Transverse colon (tissue), 4 donors: ENCODE results near the gene DNASE1L2. TPM values are rescaled to one million over a fixed set of nuclear protein-coding genes. Genes with fewer than 3 reads are reported as not detected.

Experiments used
- DNase-seq: peaks from one replicate; pipeline ENCODE4 v3.0.0-alpha.2; 2019
- H3K27ac ChIP-seq, 4 donors: fragments of 200-600 bp; sonication (generic); 2 replicates each; pipeline ENCODE4 v1.5.1; 2016 to 2018; ENCODE audit warnings: inconsistent platforms in 4 of 4
- H3K27me3 ChIP-seq: fragments of 200-600 bp; sonication (generic); 2 replicates; pipeline ENCODE4 v1.5.1; 2017; ENCODE audit warnings: inconsistent platforms
- H3K36me3 ChIP-seq, 4 donors: fragments of 200-600 bp; sonication (generic); 2 replicates each; pipeline ENCODE4 v1.5.1; 2017 to 2019; ENCODE audit warnings: inconsistent platforms in 4 of 4
- H3K4me1 ChIP-seq, 4 donors: fragments of 200-600 bp; sonication (generic); 2 replicates each; pipeline ENCODE4 v1.5.1; 2017 to 2020; ENCODE audit warnings: inconsistent platforms in 4 of 4
- H3K4me3 ChIP-seq, 4 donors: fragments of 200-600 bp; sonication (generic); 1 replicate in 1 of 4; 2 replicates in 3 of 4; pipeline versions ENCODE4 v1.5.1 to v1.6.1; 2017 to 2019; ENCODE audit warnings: inconsistent platforms in 4 of 4
- H3K9me3 ChIP-seq, 2 donors: fragments of 200-600 bp; sonication (generic); 2 replicates each; pipeline ENCODE4 v1.5.1; 2017 to 2019; ENCODE audit warnings: inconsistent platforms in 2 of 2
- CTCF ChIP-seq, 5 experiments: fragments of 200-600 bp in 3 of 5; fragments of 450-650 bp in 2 of 5; sonication (generic) in 3 of 5; IDR thresholded peaks; 1 replicate in 2 of 5; 2 replicates in 3 of 5; pipeline ENCODE4 v1.5.1; 2016 to 2017; ENCODE audit warnings: antibody characterized with exemption in 5 of 5, inconsistent platforms in 3 of 5, mild to moderate bottlenecking in 2 of 5, moderate library complexity in 1 of 5
- EP300 ChIP-seq: sonication (generic); formaldehyde crosslinking; IDR thresholded peaks from one replicate; pipeline ENCODE4 v1.6.1; 2017; ENCODE audit warnings: antibody characterized with exemption, low read depth
- POLR2A ChIP-seq: fragments of 450-650 bp; IDR thresholded peaks from one replicate; pipeline ENCODE4 v1.6.1; 2016; ENCODE audit warnings: antibody characterized with exemption, mild to moderate bottlenecking, moderate library complexity
- POLR2AphosphoS5 ChIP-seq, 3 donors: sonication (generic); formaldehyde crosslinking; IDR thresholded peaks; one replicate each; pipeline ENCODE4 v1.6.1; 2016; ENCODE audit warnings: antibody characterized with exemption in 3 of 3
- WGBS, 2 donors: methylation state at CpG; one replicate each; pipeline ENCODE4 v1.1.5; 2018; ENCODE audit warnings: low coverage in 1 of 2; 5-methylcytosine and 5-hydroxymethylcytosine counted together
- in situ Hi-C, 4 donors: fragments of 200-750 bp; cut with MboI; loops; one replicate each; pipeline versions ENCODE4 v1.15.0 to v1.15.1; 2017; ENCODE audit warnings: low sequenced_read_pairs in 3 of 4, low pct_ligation_motif_present in 1 of 4, low pct_unique_long_range_greater_than_20kb in 1 of 4
- intact Hi-C: fragments of 100-400 bp; cut with DNase I; formaldehyde crosslinking; loops from one replicate; pipeline ENCODE4 v1.15.1; 2023; ENCODE audit warnings: low total_unique reads
- total RNA-seq, 4 donors: library from RNA; depleted of rRNA; stranded (reverse); fragments of >200 nt; gene quantifications; one replicate each; pipeline ENCODE4 v1.1.0, GENCODE V29; 2016

DNASE1L2 gene
- total RNA-seq, 4 donors from 2014 or later = 0.55 to 3.0 (median 0.64) TPM; not detected in 1

GRCh38 chr16:2276368-2277195, 40.3 kb downstream of the DNASE1L2 start:
- no peaks in the 10 kb centered on the region for H3K4me1 ChIP-seq
- H3K36me3 ChIP-seq = no peaks in the 10 kb centered on the region
- no peak for DNase-seq
- H3K27me3 ChIP-seq = no peaks in the 10 kb centered on the region
- TF ChIP-seq CTCF (IDR thresholded peaks at IDR 0.05) (no peak), EP300 (no peak), POLR2A (no peak), POLR2AphosphoS5 (IDR thresholded peaks at IDR 0.05) (no peak)
- intact Hi-C loops = no loop called here
- 71 to 79% methylated on average over 7 to 26 of the region's 26 CpGs for WGBS, 2 donors
- no peaks in the 10 kb centered on the region for H3K9me3 ChIP-seq
- no peak overlapping the region for H3K27ac ChIP-seq
- in situ Hi-C loops = no loop called here
- no peak overlapping the region for H3K4me3 ChIP-seq

DNA sequence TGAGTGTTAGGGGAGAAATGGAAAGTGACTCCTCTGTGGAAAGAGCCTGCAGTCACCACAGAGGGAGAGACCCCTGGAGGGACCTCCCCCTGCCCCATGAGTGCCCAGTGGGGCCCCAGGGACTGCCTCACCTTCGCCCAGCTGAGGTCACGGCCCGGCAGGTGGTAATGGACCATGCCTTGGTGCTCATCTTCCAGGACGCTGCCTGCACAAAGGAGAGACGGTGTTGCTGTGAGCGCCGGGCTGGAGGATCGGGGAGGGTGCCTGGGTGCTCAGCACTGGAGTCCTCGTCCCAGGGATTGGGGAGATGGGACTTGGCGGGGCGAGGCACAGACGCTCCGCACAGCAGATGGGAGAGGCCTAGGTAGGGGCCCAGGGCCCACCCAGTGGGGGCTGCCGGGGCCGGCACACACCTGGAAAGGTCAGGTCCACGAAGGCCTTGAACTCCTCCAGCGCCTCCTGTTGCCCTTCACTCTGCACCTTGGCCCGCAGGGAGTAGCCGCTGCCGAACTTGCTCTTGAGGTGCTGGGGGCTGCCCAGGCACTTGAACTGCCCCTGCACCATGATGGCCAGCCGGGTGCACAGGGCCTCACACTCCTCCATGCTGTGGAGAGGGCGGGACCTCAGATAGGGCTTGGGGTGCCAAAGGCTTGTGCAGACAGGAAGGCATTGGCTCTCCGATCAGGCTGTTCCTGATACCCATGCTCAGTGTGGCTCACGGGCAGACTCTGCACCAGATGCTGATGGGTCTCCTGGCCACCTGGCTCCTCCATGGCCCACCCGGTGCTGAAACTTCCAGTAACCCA, 41.4 kb downstream of the DNASE1L2 start:
- in situ Hi-C loops (no loop called here), intact Hi-C loops (no loop called here)
- H3K27ac ChIP-seq = no peak overlapping the region
- no peaks in the 10 kb centered on the region for H3K27me3 ChIP-seq
- no peaks in the 10 kb centered on the region for H3K9me3 ChIP-seq
- H3K36me3 ChIP-seq = no peaks in the 10 kb centered on the region
- no peak for DNase-seq
- H3K4me3 ChIP-seq = no peak overlapping the region
- no peak for TF ChIP-seq POLR2A
- no peak for TF ChIP-seq CTCF (IDR thresholded peaks at IDR 0.05)
- TF ChIP-seq EP300 = no peak
- no peak for TF ChIP-seq POLR2AphosphoS5 (IDR thresholded peaks at IDR 0.05)
- 81% methylated on average over 18 of the region's 25 CpGs; no CpG with 5 or more reads in 1 of the 2 donors for WGBS, 2 donors
- H3K4me1 ChIP-seq = no peaks in the 10 kb centered on the region

DNA sequence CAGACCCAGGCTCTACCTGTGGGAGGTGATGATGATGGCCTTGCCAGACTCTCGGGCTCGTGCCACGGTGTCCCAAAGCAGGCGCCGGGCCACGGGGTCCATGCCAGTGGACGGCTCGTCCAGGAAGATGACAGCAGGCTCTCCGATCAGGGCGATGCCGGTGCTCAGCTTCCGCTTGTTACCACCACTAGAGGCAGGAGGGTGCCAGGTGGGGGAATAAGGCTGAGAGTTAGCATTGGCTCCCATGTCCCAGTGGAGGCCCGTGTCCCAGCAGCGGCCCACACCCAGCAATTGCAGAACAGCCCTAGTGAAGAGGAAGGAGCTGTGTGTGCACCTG, 42.0 kb downstream of the DNASE1L2 start:
- Histone ChIP-seq H3K27me3 (no peaks in the 10 kb centered on the region), H3K4me1 (no peaks in the 10 kb centered on the region), H3K9me3 (no peaks in the 10 kb centered on the region), H3K36me3 (no peaks in the 10 kb centered on the region), H3K27ac (no peak overlapping the region), H3K4me3 (no peak overlapping the region)
- TF ChIP-seq POLR2AphosphoS5 (IDR thresholded peaks at IDR 0.05) = no peak
- TF ChIP-seq EP300 = no peak
- TF ChIP-seq CTCF (IDR thresholded peaks at IDR 0.05) = no peak
- TF ChIP-seq POLR2A = no peak
- WGBS, 2 donors = 77% methylated on average over 14 of the region's 14 CpGs; no CpG with 5 or more reads in 1 of the 2 donors
- no peak for DNase-seq
- in situ Hi-C loops (no loop called here), intact Hi-C loops (no loop called here)

- no peak for DNase-seq
- intact Hi-C loops (no loop called here), in situ Hi-C loops (no loop called here)
- Histone ChIP-seq H3K36me3 (no peaks in the 10 kb centered on the region), H3K27ac (no peak overlapping the region), H3K27me3 (no peaks in the 10 kb centered on the region), H3K9me3 (no peaks in the 10 kb centered on the region), H3K4me1 (no peaks in the 10 kb centered on the region), H3K4me3 (no peak overlapping the region)
- TF ChIP-seq CTCF (IDR thresholded peaks at IDR 0.05) (no peak), POLR2AphosphoS5 (IDR thresholded peaks at IDR 0.05) (no peak), POLR2A (no peak), EP300 (no peak)
- WGBS, 2 donors = 86% methylated on average over 1 to 26 of the region's 26 CpGs
These were observed 42.9 kb downstream of the DNASE1L2 start for GRCh38 chr16:2278956-2279800.
